ENCODE measurements around the gene CORO6.

The CORO6 gene

GRCh38 chr17:29594519-29595090 is 28.1 kb downstream of the CORO6 start:
- peak overlapping the region; percentile 68 for H3K4me3 ChIP-seq (ENCODE audit: low read length)
- no peak for DNase-seq (ENCODE audit: low read depth, low spot score)

GRCh38 chr17:29593591-29594518 is 28.9 kb downstream of the CORO6 start:
- H3K4me3 ChIP-seq (ENCODE audit: low read length): peak overlapping the region; percentile 68
- DNase-seq (ENCODE audit: low read depth, low spot score): no peak

GRCh38 chr17:29592850-29593551 is 29.7 kb downstream of the CORO6 start, which contains the start of gene ANKRD13B:
Gene ANKRD13B, plus strand, starts transcription at chr17:29593132. Its CDS starts 490 bp downstream, at chr17:29593622.
- peak within 1 kb of the TSS; percentile 87 for H3K4me3 ChIP-seq (ENCODE audit: low read length)
- DNase-seq (ENCODE audit: low read depth, low spot score): no peak

GRCh38 chr17:29591737-29592608 is 30.7 kb downstream of the CORO6 start:
- H3K4me3 ChIP-seq (ENCODE audit: low read length): peak overlapping the region; percentile 87

GRCh38 chr17:29591146-29591736 is 31.5 kb downstream of the CORO6 start:
- peak overlapping the region; percentile 87 for H3K4me3 ChIP-seq (ENCODE audit: low read length)
- DNase-seq (ENCODE audit: low read depth, low spot score): no peak

More at GRCh38 chr17:29591737-29592608, 30.7 kb downstream of the CORO6 start:
- DNase-seq (ENCODE audit: low read depth, low spot score): peak; percentile 60

GRCh38 chr17:29590411-29591145 is 32.1 kb downstream of the CORO6 start:
- peak; percentile 35 for DNase-seq (ENCODE audit: low read depth, low spot score)
- peak overlapping the region; percentile 87 for H3K4me3 ChIP-seq (ENCODE audit: low read length)

- DNase-seq (ENCODE audit: low read depth, low spot score): peak; percentile 64
- H3K4me3 ChIP-seq (ENCODE audit: low read length): peak within 1 kb of the TSS; percentile 87
Observed at GRCh38 chr17:29589524-29590410, 32.9 kb downstream of the CORO6 start, which contains the start of gene GIT1. Gene GIT1, minus strand, starts transcription at chr17:29589648. Its CDS starts 270 bp downstream, at chr17:29589378.

GRCh38 chr17:29588562-29589411 is 33.9 kb downstream of the CORO6 start:
- no peak for DNase-seq (ENCODE audit: low read depth, low spot score)
- H3K4me3 ChIP-seq (ENCODE audit: low read length): peak overlapping the region; percentile 83

GRCh38 chr17:29588017-29588561 is 34.6 kb downstream of the CORO6 start:
- peak overlapping the region; percentile 83 for H3K4me3 ChIP-seq (ENCODE audit: low read length)
- DNase-seq (ENCODE audit: low read depth, low spot score): no peak

GRCh38 chr17:29587591-29587990 is 35.1 kb downstream of the CORO6 start:
- DNase-seq (ENCODE audit: low read depth, low spot score): no peak
- H3K4me3 ChIP-seq (ENCODE audit: low read length): peak overlapping the region; percentile 83

- no peak for DNase-seq (ENCODE audit: low read depth, low spot score)
- no peak overlapping the region for H3K4me3 ChIP-seq (ENCODE audit: low read length)
Observed at GRCh38 chr17:29586676-29587469, 35.8 kb downstream of the CORO6 start.

- DNase-seq (ENCODE audit: low read depth, low spot score): no peak
- no peak overlapping the region for H3K4me3 ChIP-seq (ENCODE audit: low read length)
Observed at GRCh38 chr17:29585080-29585751, 37.5 kb downstream of the CORO6 start.

- H3K4me3 ChIP-seq (ENCODE audit: low read length): no peak overlapping the region
- DNase-seq (ENCODE audit: low read depth, low spot score): no peak
Observed at GRCh38 chr17:29584452-29585079, 38.1 kb downstream of the CORO6 start.
